ENCODE measurements around the gene TMPRSS11A. TPM values are rescaled to one million over a fixed set of nuclear protein-coding genes. Genes with fewer than 3 reads are reported as not detected.

Gene TMPRSS11A
- polyA plus RNA-seq, 2 of the 4 experiments (the other 2 are of a cell fraction), result not detected

DNA sequence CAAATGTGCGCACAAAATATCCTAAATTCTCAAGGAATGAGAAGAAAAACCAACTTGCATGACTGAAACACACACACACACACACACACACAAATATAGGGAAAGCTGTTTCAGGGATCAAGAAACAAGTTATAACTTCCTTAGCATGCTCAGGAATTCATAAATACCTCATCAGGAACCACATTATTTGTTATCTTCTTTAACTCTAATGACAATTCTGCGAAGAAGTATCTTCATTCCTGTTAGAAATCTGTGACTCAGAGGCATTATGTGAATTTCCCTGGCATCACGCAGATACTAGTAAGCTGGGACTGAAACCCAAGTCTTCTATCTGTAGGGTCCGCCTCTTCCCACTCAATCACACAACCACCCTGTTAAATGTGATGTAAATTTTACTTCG lies 30.3 kb downstream of the TMPRSS11A start:
- no peak for DNase-seq (ENCODE audit: low read depth in 1 of 2, low spot score in 1 of 2)
- no peak overlapping the region for H3K4me3 ChIP-seq
- H3K9me3 ChIP-seq, result no peaks in the 10 kb centered on the region
- CTCF ChIA-PET, result interaction anchor here (0.6 kb wide), 1 partner anchor 62 kb away, joined by 4 read pairs; no protein-coding TSS in a partner anchor
- WGBS (ENCODE audit: missing lambda C conversion rate), result 31% methylated on average over 5 of the region's 5 CpGs
- no peaks in the 10 kb centered on the region for H3K4me1 ChIP-seq
- TF ChIP-seq FOXS1 (CRISPR knock-in tag; IDR thresholded peaks at IDR 0.05), result no peak
- no peak for TF ChIP-seq NR3C1 (IDR thresholded peaks at IDR 0.05)
- no peak for TF ChIP-seq ZSCAN20 (CRISPR knock-in tag; IDR thresholded peaks at IDR 0.05)
- TF ChIP-seq CBX8 (IDR thresholded peaks at IDR 0.05), result no peak
- no peak for TF ChIP-seq TFCP2L1 (CRISPR knock-in tag; IDR thresholded peaks at IDR 0.05)
- TF ChIP-seq HEYL (CRISPR knock-in tag; IDR thresholded peaks at IDR 0.05), result no peak
- TF ChIP-seq TP53 (CRISPR knock-in tag; IDR thresholded peaks at IDR 0.05), result no peak
- TF ChIP-seq, protein P1, sequence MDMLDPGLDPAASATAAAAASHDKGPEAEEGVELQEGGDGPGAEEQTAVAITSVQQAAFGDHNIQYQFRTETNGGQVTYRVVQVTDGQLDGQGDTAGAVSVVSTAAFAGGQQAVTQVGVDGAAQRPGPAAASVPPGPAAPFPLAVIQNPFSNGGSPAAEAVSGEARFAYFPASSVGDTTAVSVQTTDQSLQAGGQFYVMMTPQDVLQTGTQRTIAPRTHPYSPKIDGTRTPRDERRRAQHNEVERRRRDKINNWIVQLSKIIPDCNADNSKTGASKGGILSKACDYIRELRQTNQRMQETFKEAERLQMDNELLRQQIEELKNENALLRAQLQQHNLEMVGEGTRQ (IDR thresholded peaks at IDR 0.05), result no peak
- no peak for TF ChIP-seq RCOR1 (IDR thresholded peaks at IDR 0.05; ENCODE audit: low read depth, low read length)
- H3K27ac ChIP-seq, result no peak overlapping the region
- no peak for FAIRE-seq
- ATAC-seq, result no peak
- POLR2A ChIA-PET, result no interaction called here
- H3K4me2 ChIP-seq, result no peak overlapping the region

DNA sequence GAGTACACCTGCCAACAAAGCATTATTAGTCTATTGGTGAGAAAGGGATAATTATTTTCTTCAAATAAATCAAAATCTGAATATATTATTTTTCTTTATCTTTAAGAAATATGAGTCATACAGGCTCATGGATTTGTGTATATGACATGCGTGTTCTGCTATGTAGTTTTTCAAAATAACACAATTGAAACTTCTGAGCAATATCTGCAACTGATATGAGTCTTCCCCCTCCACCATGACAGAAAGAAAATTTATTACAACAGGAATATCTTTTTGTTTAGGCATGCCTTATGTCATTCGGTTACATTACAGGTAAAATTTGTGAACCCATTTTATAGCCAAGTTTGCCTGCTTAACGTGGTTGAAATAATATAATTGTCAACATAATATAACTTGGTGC lies 32.0 kb downstream of the TMPRSS11A start:
- H3K4me2 ChIP-seq, result no peak overlapping the region
- FAIRE-seq (no peak), DNase-seq (ENCODE audit: low read depth in 1 of 2, low spot score in 1 of 2) (no peak), ATAC-seq (no peak)
- ChIA-PET CTCF (no interaction called here), POLR2A (no interaction called here)
- TF ChIP-seq NR3C1 (IDR thresholded peaks at IDR 0.05) (no peak), JUN (IDR thresholded peaks at IDR 0.05) (no peak), MAZ (IDR thresholded peaks at IDR 0.05; ENCODE audit: borderline replicate concordance, low read depth, low read length) (no peak), POLR2A (IDR thresholded peaks at IDR 0.05; ENCODE audit: low read length) (no peak), HOXB5 (CRISPR knock-in tag; IDR thresholded peaks at IDR 0.05) (no peak)
- TF ChIP-seq, protein P2, sequence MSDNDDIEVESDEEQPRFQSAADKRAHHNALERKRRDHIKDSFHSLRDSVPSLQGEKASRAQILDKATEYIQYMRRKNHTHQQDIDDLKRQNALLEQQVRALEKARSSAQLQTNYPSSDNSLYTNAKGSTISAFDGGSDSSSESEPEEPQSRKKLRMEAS (IDR thresholded peaks at IDR 0.05), result no peak
- no peaks in the 10 kb centered on the region for H3K4me1 ChIP-seq
- no peaks in the 10 kb centered on the region for H3K9me3 ChIP-seq
- no peak overlapping the region for H3K27ac ChIP-seq
- WGBS (ENCODE audit: missing lambda C conversion rate), result 54% methylated on average over 3 of the region's 3 CpGs
- H3K4me3 ChIP-seq, result no peak overlapping the region

DNA sequence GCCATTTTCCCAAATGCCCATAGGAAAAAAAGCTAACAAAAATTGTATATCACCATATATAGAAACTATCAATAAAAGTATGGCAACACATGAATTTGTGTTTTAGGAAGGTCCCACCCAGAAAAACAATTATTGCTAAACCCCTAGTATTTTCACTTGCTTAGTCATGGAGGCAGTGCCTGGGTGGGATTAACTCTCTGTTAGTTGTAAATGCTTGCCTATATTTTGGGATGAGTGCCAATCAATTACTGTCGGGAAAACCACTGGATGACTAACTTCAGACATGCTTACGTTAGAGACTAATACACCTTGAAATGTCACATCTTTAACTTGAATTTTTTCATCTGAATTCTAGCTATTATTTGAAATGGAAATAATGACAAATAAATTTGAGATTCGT lies 33.9 kb downstream of the TMPRSS11A start:
- Histone ChIP-seq H3K4me1 (no peaks in the 10 kb centered on the region), H3K9me3 (no peaks in the 10 kb centered on the region), H3K27ac (no peak overlapping the region), H3K4me3 (no peak overlapping the region), H3K4me2 (no peak overlapping the region)
- FAIRE-seq (no peak), DNase-seq (ENCODE audit: low read depth in 1 of 2, low spot score in 1 of 2) (peak in 1 of 2 experiments; percentile 5), ATAC-seq (no peak)
- 11% methylated on average over 3 of the region's 3 CpGs for WGBS (ENCODE audit: missing lambda C conversion rate)
- CTCF ChIA-PET, result interaction anchor here (0.5 kb wide), 1 partner anchor 260 kb away, joined by 3 read pairs; no protein-coding TSS in a partner anchor
- TF ChIP-seq KDM5A (IDR thresholded peaks at IDR 0.05) (no peak), BHLHE40 (IDR thresholded peaks at IDR 0.05; ENCODE audit: low read depth, low read length) (no peak), FOSB (CRISPR knock-in tag; IDR thresholded peaks at IDR 0.05) (no peak), RARB (CRISPR knock-in tag; IDR thresholded peaks at IDR 0.05) (no peak), CBX2 (IDR thresholded peaks at IDR 0.05; ENCODE audit: borderline replicate concordance, low read depth) (no peak), SMC3 (IDR thresholded peaks at IDR 0.05) (no peak), SREBF2 (IDR thresholded peaks at IDR 0.05) (no peak), CHD4 (IDR thresholded peaks at IDR 0.05; ENCODE audit: borderline replicate concordance) (no peak), ZNF302 (CRISPR knock-in tag; IDR thresholded peaks at IDR 0.05) (no peak), ZC3H11A (IDR thresholded peaks at IDR 0.05) (no peak), EHF (CRISPR knock-in tag; IDR thresholded peaks at IDR 0.05) (no peak), RNF2 (IDR thresholded peaks at IDR 0.05; ENCODE audit: borderline replicate concordance, low read depth) (no peak), FOXS1 (CRISPR knock-in tag; IDR thresholded peaks at IDR 0.05) (no peak), RAD21 (conservative IDR thresholded peaks at IDR 0.05 in 1 of 2, IDR thresholded peaks at IDR 0.05 in 1 of 2) (no peak), ESRRA (IDR thresholded peaks at IDR 0.05; ENCODE audit: borderline replicate concordance, low read length) (no peak), PHF8 (IDR thresholded peaks at IDR 0.05; ENCODE audit: borderline replicate concordance, low read depth) (no peak), EHMT2 (IDR thresholded peaks at IDR 0.05; ENCODE audit: low read depth) (no peak)
- TF ChIP-seq, protein P2 (IDR thresholded peaks at IDR 0.05), result no peak
- TF ChIP-seq, protein P3, sequence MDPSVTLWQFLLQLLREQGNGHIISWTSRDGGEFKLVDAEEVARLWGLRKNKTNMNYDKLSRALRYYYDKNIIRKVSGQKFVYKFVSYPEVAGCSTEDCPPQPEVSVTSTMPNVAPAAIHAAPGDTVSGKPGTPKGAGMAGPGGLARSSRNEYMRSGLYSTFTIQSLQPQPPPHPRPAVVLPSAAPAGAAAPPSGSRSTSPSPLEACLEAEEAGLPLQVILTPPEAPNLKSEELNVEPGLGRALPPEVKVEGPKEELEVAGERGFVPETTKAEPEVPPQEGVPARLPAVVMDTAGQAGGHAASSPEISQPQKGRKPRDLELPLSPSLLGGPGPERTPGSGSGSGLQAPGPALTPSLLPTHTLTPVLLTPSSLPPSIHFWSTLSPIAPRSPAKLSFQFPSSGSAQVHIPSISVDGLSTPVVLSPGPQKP (IDR thresholded peaks at IDR 0.05; ENCODE audit: low read depth, low read length), result no peak
- TF ChIP-seq, protein P4, sequence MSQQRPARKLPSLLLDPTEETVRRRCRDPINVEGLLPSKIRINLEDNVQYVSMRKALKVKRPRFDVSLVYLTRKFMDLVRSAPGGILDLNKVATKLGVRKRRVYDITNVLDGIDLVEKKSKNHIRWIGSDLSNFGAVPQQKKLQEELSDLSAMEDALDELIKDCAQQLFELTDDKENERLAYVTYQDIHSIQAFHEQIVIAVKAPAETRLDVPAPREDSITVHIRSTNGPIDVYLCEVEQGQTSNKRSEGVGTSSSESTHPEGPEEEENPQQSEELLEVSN (IDR thresholded peaks at IDR 0.05; ENCODE audit: borderline replicate concordance, low read depth), result no peak
- POLR2A ChIA-PET, result no interaction called here

All from A549 (cell line).